Stimulated activated naive CD8-positive, alpha-beta T cell treated with anti-CD3 and anti-CD28 coated beads, Interleukin-15, amount 100 ng/mL, for 72 hours (primary cell): ENCODE data around the gene ARHGAP42.

ENCODE experiments used
- ATAC-seq: fragments of 150-1000 bp; cut with Tn5 transposase; 2 replicates; pipeline ENCODE4 v1.10.0; 2021; ENCODE audit warnings: mild to moderate bottlenecking, moderate library complexity
- DNase-seq, 2 donors: peaks; one replicate each; pipeline ENCODE4 v3.0.0; 2021 to 2022
- H3K27ac Mint-ChIP-seq, 2 donors: one replicate each; pipeline ENCODE4 v1.8.0; 2022; ENCODE audit warnings: mild to moderate bottlenecking in 2 of 2, mixed read lengths in 2 of 2, moderate library complexity in 2 of 2
- H3K27me3 Mint-ChIP-seq: one replicate; pipeline ENCODE4 v1.8.0; 2022; ENCODE audit warnings: mixed read lengths
- H3K4me1 Mint-ChIP-seq: one replicate; pipeline ENCODE4 v1.8.0; 2022; ENCODE audit warnings: mild to moderate bottlenecking, mixed read lengths
- H3K4me3 Mint-ChIP-seq, 2 donors: one replicate each; pipeline ENCODE4 v1.8.0; 2022; ENCODE audit warnings: mild to moderate bottlenecking in 2 of 2, mixed read lengths in 2 of 2, moderate library complexity in 1 of 2
- H3K9me3 Mint-ChIP-seq, 2 donors: one replicate each; pipeline ENCODE4 v1.8.0; 2022; ENCODE audit warnings: mixed read lengths in 2 of 2

The ARHGAP42 gene

GRCh38 chr11:100672498-100673033 lies 14.5 kb upstream of the ARHGAP42 start:
- Mint-ChIP-seq H3K4me1 (no peaks in the 10 kb centered on the region), H3K9me3 (peaks cover 0 to 3% of the 10 kb centered on the region in 2 donors), H3K4me3 (no peak overlapping the region), H3K27me3 (no peaks in the 10 kb centered on the region), H3K27ac (no peak overlapping the region)
- DNase-seq: no peak
- no peak for ATAC-seq

DNA sequence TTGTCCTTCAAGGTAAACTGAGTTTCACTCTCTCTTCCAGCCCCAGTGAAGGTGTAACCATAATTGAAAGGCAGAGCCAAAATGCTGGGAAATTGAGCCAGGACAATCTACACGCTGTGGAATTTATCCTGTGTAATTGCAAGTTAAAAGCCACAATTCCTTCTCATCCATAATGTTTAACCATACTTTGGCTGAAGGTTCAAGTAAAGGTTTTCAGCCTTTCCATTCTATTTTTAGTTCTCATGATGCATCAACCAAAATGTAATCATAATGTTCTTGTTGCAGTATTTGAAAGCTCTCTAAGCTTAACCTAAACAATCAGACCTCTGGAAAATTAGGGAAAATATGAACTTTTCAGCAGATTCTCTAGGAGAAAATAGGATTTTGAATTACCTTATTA lies 14.0 kb upstream of the ARHGAP42 start:
- no peaks in the 10 kb centered on the region for H3K4me1 Mint-ChIP-seq
- H3K27ac Mint-ChIP-seq: no peak overlapping the region
- peaks cover 0 to 3% of the 10 kb centered on the region in 2 donors for H3K9me3 Mint-ChIP-seq
- H3K27me3 Mint-ChIP-seq: no peaks in the 10 kb centered on the region
- H3K4me3 Mint-ChIP-seq: no peak overlapping the region
- DNase-seq (no peak), ATAC-seq (no peak)

DNA sequence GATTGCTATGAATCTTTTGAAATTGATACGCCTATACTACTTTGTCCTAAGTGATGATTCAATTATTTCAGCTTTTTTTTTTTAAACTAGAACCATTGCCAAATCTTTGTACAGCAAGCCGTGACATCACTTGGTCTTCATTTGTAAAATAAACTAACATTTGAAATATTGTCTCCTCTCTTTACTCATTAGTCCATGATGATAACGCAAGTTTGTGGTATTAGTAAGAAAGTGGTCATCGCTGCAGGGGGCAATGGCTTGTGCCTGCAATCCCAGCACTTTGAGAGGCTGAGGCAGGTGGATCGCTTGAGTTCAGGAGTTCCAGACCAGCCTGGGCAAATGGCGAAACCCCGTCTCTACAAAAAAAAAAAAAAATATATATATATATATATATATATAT lies 12.9 kb upstream of the ARHGAP42 start:
- Mint-ChIP-seq H3K4me3 (no peak overlapping the region), H3K4me1 (no peaks in the 10 kb centered on the region), H3K9me3 (peaks cover 0 to 3% of the 10 kb centered on the region in 2 donors), H3K27me3 (no peaks in the 10 kb centered on the region), H3K27ac (no peak overlapping the region)
- DNase-seq (no peak), ATAC-seq (no peak)

DNA sequence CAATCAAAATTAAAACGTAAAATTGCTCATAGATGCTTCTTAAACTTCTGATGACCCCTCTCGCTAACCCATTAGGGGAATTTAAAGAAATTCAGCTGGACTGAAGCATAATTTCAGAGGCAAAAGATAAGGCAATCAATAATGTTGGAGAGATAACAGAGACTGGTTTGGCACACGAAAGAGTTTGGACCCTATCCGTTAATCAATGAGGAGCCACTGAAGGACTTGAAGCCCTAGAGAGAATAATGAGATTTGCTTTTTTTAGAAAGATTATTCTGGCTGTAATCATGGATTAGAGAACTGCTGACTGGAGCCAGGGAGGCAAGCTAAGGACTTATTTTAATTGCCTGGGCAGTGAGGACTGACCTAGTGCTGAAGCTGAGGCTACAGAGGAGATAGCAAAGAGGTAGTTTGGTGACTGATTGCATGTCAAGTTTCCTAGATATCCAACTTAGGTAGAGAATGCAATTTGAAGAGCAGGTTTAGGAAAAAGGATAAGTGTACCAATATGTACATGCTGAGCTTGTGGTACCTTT lies 11.9 kb upstream of the ARHGAP42 start:
- DNase-seq (no peak), ATAC-seq (no peak)
- no peak overlapping the region for H3K27ac Mint-ChIP-seq
- no peaks in the 10 kb centered on the region for H3K4me1 Mint-ChIP-seq
- H3K9me3 Mint-ChIP-seq: peaks cover 0 to 3% of the 10 kb centered on the region in 2 donors
- no peaks in the 10 kb centered on the region for H3K27me3 Mint-ChIP-seq
- no peak overlapping the region for H3K4me3 Mint-ChIP-seq

DNA sequence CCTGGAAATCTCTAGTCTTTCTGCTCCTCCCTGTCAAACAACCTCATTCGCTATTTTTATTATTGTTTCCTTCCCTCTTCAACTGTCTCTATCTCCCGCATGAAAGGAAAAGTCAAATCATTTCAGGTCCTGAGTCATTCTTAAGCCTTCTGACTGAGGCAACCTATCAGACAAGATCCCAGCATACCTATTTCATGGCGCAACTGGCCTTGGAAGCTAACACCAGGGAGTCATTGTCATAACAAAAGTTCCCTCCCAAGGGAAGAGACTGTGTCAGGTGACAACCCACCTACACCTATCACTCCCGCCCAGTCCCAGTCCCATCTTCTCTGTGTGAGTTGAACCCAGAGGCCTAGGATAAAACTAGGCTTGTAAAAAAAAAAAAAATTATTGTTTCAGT lies 10.2 kb upstream of the ARHGAP42 start:
- ATAC-seq (no peak), DNase-seq (no peak)
- H3K27me3 Mint-ChIP-seq: no peaks in the 10 kb centered on the region
- H3K4me3 Mint-ChIP-seq: no peak overlapping the region
- H3K9me3 Mint-ChIP-seq: peaks cover 0 to 3% of the 10 kb centered on the region in 2 donors
- no peak overlapping the region for H3K27ac Mint-ChIP-seq
- no peaks in the 10 kb centered on the region for H3K4me1 Mint-ChIP-seq

- H3K4me1 Mint-ChIP-seq: no peaks in the 10 kb centered on the region
- ATAC-seq (no peak), DNase-seq (no peak)
- H3K27ac Mint-ChIP-seq: no peak overlapping the region
- H3K4me3 Mint-ChIP-seq: no peak overlapping the region
- H3K27me3 Mint-ChIP-seq: no peaks in the 10 kb centered on the region
- H3K9me3 Mint-ChIP-seq: no peaks in the 10 kb centered on the region
Measured at GRCh38 chr11:100677796-100678195, 9.3 kb upstream of the ARHGAP42 start.

DNA sequence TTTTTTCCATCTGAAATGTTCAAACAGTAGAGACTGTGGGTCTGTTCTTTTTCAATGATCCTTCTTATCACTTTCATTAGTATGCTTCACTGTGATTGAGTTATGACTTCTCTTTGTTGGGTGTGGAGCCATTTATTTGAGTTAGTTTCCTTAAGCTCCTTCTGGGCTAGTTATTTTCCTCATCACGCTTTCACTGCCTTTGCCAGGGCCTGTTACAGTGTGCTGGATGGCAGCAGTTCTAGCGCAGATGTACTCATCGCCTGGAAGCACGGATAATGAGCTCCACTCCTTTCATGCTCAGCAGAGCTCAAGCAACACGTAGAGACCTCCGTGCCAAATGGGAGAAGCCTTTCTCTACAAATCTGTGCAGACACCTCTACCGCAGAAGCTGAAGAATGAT lies 7.0 kb upstream of the ARHGAP42 start:
- Mint-ChIP-seq H3K9me3 (no peaks in the 10 kb centered on the region), H3K27me3 (peaks cover under 1% of the 10 kb centered on the region), H3K4me3 (no peak overlapping the region), H3K4me1 (peaks cover 6% of the 10 kb centered on the region), H3K27ac (peak overlapping the region in 1 of 2 donors; percentile 42)
- DNase-seq (no peak), ATAC-seq (no peak)

- no peak overlapping the region for H3K4me3 Mint-ChIP-seq
- peak; percentile 80 for ATAC-seq
- peaks cover 13% of the 10 kb centered on the region for H3K4me1 Mint-ChIP-seq
- H3K27ac Mint-ChIP-seq: no peak overlapping the region
- DNase-seq: peak; percentile 4 to 33
- no peaks in the 10 kb centered on the region for H3K9me3 Mint-ChIP-seq
- H3K27me3 Mint-ChIP-seq: peaks cover 10% of the 10 kb centered on the region
Measured at GRCh38 chr11:100681064-100681502, 6.0 kb upstream of the ARHGAP42 start.

- ATAC-seq: no peak
- peaks cover 19% of the 10 kb centered on the region for H3K4me1 Mint-ChIP-seq
- no peak overlapping the region for H3K27ac Mint-ChIP-seq
- peaks cover 23% of the 10 kb centered on the region for H3K27me3 Mint-ChIP-seq
- no peak for DNase-seq
- H3K4me3 Mint-ChIP-seq: no peak overlapping the region
- H3K9me3 Mint-ChIP-seq: no peaks in the 10 kb centered on the region
Measured at GRCh38 chr11:100682247-100682969, 4.7 kb upstream of the ARHGAP42 start.

DNA sequence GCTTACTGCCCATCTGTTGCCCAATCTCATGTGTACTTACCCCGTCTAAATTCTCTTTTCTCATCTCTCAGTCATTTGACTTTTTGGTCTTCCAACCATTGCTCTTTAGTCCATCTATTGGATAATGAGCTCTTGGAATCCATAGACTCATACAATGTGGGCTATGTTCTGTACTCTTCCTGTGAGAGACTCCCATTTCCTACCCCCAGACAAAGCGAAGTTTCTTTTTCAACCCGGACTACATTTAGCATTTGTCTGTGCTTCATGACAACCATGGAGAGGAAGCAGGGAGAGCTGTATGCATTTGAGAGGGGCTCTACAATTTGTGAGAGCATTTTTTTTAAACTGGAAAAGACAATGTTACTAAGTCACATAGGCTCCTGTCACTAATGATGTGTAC lies 4.0 kb upstream of the ARHGAP42 start:
- no peak for DNase-seq
- H3K4me1 Mint-ChIP-seq: peaks cover 24% of the 10 kb centered on the region
- peaks cover 30% of the 10 kb centered on the region for H3K27me3 Mint-ChIP-seq
- no peaks in the 10 kb centered on the region for H3K9me3 Mint-ChIP-seq
- ATAC-seq: no peak
- peak overlapping the region in 1 of 2 donors; percentile 22 for H3K27ac Mint-ChIP-seq
- H3K4me3 Mint-ChIP-seq: no peak overlapping the region

DNA sequence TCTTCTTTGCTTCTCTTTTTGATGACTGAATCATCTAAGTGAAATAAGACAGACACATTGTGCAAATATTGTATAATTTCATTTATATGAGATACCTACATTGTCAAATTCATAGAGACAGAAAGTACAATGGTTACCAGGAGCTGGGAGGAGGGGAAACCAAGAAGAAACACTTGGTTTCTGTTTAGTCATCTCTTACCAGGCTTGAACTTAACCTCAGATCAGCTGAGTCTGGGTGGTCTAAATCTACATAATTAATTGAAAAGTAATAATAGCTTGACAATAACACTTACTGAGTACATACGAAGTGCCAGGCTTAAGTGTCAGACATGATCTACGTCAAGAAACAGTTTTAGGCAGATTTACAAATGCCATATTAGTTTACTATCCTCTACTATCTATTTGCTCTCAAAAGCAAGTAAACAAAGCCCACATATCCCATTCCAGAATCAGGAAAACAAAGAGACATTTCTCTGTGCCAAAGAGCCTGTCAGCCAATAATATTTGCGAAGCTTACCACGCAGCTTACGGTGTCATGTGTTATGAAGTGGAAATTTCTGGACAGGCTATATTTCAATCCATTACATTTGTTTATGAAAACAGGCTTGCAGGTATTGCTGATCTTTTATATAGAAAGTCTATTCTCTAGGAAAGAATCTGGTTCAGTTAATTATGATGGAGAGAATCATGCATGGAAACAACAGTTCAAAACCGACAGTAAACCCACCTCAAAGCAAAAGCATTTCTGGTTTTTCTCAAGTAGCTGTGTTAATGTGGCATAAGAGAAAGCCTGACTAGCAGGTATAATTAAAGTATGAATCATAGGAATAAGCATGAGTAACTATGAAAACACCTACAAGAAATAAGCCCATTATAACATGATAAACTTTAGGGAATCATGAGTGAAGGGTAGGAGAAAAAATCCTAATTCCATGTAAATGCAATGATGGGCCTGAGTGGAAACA lies 2.7 kb upstream of the ARHGAP42 start:
- Mint-ChIP-seq H3K4me3 (no peak overlapping the region), H3K4me1 (peaks cover 24% of the 10 kb centered on the region), H3K27me3 (peaks cover 35% of the 10 kb centered on the region), H3K9me3 (no peaks in the 10 kb centered on the region), H3K27ac (no peak overlapping the region)
- ATAC-seq (peak; percentile 55), DNase-seq (no peak)

DNA sequence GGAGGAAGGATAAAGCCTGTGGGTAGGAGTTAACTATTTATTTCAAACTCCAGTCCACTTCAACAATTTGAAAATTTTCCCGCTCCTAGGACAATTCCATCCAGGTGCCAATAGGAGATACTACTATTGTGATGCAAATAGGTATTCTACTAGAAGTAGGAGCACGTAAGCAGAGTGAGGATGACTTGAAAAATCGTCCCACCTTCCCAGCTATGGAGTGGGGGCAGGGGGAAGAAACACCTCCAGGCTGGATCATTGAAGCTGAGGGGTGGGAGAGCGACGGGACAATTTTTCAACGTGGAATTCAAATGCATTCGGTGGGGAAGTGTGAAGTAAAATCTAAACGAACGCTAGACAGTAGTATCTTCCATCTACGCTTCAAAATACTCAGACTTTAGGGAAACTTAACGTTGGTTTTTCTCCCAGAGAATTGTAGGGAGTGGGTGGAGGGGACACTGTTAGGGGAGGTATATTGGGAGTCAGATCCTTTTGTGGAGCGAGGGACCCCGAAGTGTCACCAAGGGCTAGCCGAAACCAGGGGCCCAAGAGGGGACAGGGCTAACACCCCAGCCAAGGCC lies 523 bp upstream of the ARHGAP42 start:
- Mint-ChIP-seq H3K9me3 (no peaks in the 10 kb centered on the region), H3K27me3 (peaks cover 35% of the 10 kb centered on the region), H3K27ac (peak overlapping the region in 1 of 2 donors; percentile 93), H3K4me1 (peaks cover 24% of the 10 kb centered on the region), H3K4me3 (peak overlapping the region; percentile 73 to 82)
- ATAC-seq: no peak
- no peak for DNase-seq

DNA sequence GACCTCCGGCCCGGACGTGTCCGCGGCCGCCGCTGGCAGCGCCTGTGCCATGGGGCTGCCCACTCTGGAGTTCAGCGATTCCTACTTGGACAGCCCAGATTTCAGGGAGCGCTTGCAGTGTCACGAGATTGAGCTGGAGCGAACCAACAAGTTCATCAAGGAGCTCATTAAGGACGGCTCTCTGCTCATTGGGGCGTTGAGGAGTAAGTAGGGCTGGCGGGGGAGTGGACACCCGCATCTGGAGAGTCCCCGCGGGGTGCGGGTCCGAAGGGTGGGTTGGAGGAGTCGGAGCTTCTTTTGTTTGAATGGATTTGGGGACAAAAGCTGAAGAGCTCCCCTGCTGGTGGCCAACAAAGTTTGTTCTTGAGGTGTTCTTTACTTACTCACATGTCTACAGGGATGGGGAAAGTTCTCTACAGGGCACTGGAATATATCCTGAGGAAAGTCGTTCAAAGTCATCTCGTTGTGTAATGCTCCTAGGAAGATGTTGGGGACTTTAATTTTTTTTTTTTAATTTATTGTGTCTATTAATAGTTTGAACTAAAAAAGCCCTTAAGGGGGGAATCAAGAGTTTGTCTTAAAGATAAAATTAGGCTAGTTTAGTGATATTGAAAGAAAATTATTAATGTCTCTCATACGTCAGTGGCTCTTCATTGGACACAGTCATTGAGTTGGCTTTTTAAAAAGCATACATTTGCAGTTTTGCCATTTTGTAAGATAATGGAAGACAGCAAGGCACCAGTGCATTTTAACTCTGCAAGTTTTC lies 725 bp downstream of the ARHGAP42 start:
- H3K27me3 Mint-ChIP-seq: peaks cover 35% of the 10 kb centered on the region

GRCh38 chr11:100689141-100689540 lies 2.1 kb downstream of the ARHGAP42 start:
- H3K4me3 Mint-ChIP-seq: no peak overlapping the region
- no peak for ATAC-seq
- no peaks in the 10 kb centered on the region for H3K9me3 Mint-ChIP-seq
- H3K27ac Mint-ChIP-seq: no peak overlapping the region
- H3K27me3 Mint-ChIP-seq: peaks cover 35% of the 10 kb centered on the region
- no peak for DNase-seq
- peaks cover 23% of the 10 kb centered on the region for H3K4me1 Mint-ChIP-seq

More for the DNA sequence above, 725 bp downstream of the ARHGAP42 start:
- no peaks in the 10 kb centered on the region for H3K9me3 Mint-ChIP-seq
- peak overlapping the region; percentile 89 to 94 for H3K4me3 Mint-ChIP-seq
- H3K27ac Mint-ChIP-seq: no peak overlapping the region
- H3K4me1 Mint-ChIP-seq: peaks cover 24% of the 10 kb centered on the region
- ATAC-seq (peak; percentile 62), DNase-seq (peak; percentile 13 to 31)
